K562 (cell line): ENCODE measurements around the gene LAMB1. TPM values are rescaled to one million over a fixed set of nuclear protein-coding genes. Genes with fewer than 3 reads are reported as not detected.

ENCODE experiments used
- ATAC-seq: fragments of 200-7000 bp; cut with Tn5 transposase; 3 replicates; pipeline ENCODE4 v1.9.1; 2020; ENCODE audit warnings: moderate library complexity
- BruUV-seq: library from RNA; stranded (reverse); fragments of 400-500 nt; replicated peaks from 2 replicates; lab custom pipeline; 2021; lab: Mats Ljungman, UMichigan
- CTCF ChIA-PET: fragments of 300-600 bp; formaldehyde crosslinking; extraction: SDS; loops from one replicate; lab custom pipeline; 2021; ENCODE audit warnings: low intra/inter-chr PET ratio; lab: Yijun Ruan, JAX
- POLR2A ChIA-PET: fragments of 300-600, 350-650 bp; sonication (Branson Sonifier 250); formaldehyde crosslinking; extraction: SDS; loops from one replicate; lab custom pipeline; 2021; ENCODE audit warnings: antibody characterized with exemption, inconsistent platforms; lab: Yijun Ruan, JAX
- DNase-seq, 4 experiments: peaks; one replicate each; pipeline versions ENCODE4 v3.0.0 to v3.0.0-alpha.2; 2011 to 2018; ENCODE audit warnings: low spot score in 3 of 4, mixed read lengths in 3 of 4; ENCODE audit errors: extremely low read depth in 1 of 4
- FAIRE-seq: peaks from 2 replicates; lab custom pipeline; 2011; peaks lifted over from hg19 to GRCh38; lab: Jason Lieb, UNC
- H2AFZ ChIP-seq: 2 replicates; pipeline ENCODE4 v1.6.0; 2011; ENCODE audit warnings: low read depth, low read length, control low read depth, inconsistent platforms
- H3K27ac ChIP-seq: fragments of 200-600 bp; 3 replicates; pipeline ENCODE4 v1.8.0; 2011; ENCODE audit warnings: low read depth, mild to moderate bottlenecking, control low read depth, inconsistent platforms, low read length, moderate library complexity, mixed read lengths; ENCODE audit errors: extremely low read depth
- H3K27me3 ChIP-seq, 2 experiments: fragments of 300-600 bp in 1 of 2; 2 replicates in 1 of 2; 3 replicates in 1 of 2; pipeline versions ENCODE4 v1.6.0 to v1.8.0; 2011; ENCODE audit warnings: inconsistent platforms in 2 of 2, low read length in 2 of 2, mild to moderate bottlenecking in 1 of 2, mixed read lengths in 1 of 2, moderate library complexity in 1 of 2; ENCODE audit not compliant: control insufficient read depth in 2 of 2, insufficient read depth in 2 of 2
- H3K36me3 ChIP-seq: fragments of 300-600 bp; 3 replicates; pipeline ENCODE4 v1.8.0; 2011; ENCODE audit warnings: mild to moderate bottlenecking, low read length, inconsistent platforms; ENCODE audit not compliant: control insufficient read depth, insufficient read depth
- H3K4me1 ChIP-seq, 2 experiments: fragments of 200-600 bp in 1 of 2; replicated peaks in 1 of 2; 2 replicates in 1 of 2; 3 replicates in 1 of 2; pipeline versions ENCODE4 v1.5.1 to v1.8.0; 2011; ENCODE audit warnings: inconsistent platforms in 2 of 2, low read length in 2 of 2, mild to moderate bottlenecking in 1 of 2, mixed read lengths in 1 of 2, moderate library complexity in 1 of 2; ENCODE audit not compliant: control insufficient read depth in 2 of 2, insufficient read depth in 2 of 2
- H3K4me2 ChIP-seq: 2 replicates; pipeline ENCODE4 v1.6.1; 2011; ENCODE audit warnings: low read length, control low read depth, inconsistent platforms, mixed read lengths; ENCODE audit not compliant: insufficient read depth
- H3K4me3 ChIP-seq: fragments of 200-600 bp; sonication (generic), shearing (Covaris generic); 2 replicates; pipeline ENCODE4 v1.5.1; 2016; ENCODE audit warnings: control low read depth, inconsistent platforms
- H3K79me2 ChIP-seq: fragments of 200-600 bp; 3 replicates; pipeline ENCODE4 v1.8.0; 2011; ENCODE audit warnings: low read length, inconsistent platforms; ENCODE audit not compliant: control insufficient read depth, insufficient read depth
- H3K9ac ChIP-seq, 2 experiments: 2 replicates each; pipeline versions ENCODE4 v1.6.0 to v1.6.1; 2011; ENCODE audit warnings: low read depth in 2 of 2, low read length in 2 of 2, control low read depth in 1 of 2, inconsistent platforms in 1 of 2, mild to moderate bottlenecking in 1 of 2, mixed read lengths in 1 of 2; ENCODE audit not compliant: insufficient read depth in 1 of 2
- H3K9me1 ChIP-seq: one replicate; pipeline ENCODE4 v1.6.0; 2011; ENCODE audit warnings: inconsistent platforms, mild to moderate bottlenecking, low read length, moderate library complexity; ENCODE audit not compliant: control insufficient read depth, insufficient read depth
- H3K9me3 ChIP-seq: replicated peaks from 2 replicates; pipeline ENCODE4 v1.5.1; 2011; ENCODE audit warnings: low read depth, low read length, inconsistent platforms; ENCODE audit not compliant: control insufficient read depth, insufficient read depth
- H4K20me1 ChIP-seq: replicated peaks from 2 replicates; pipeline ENCODE4 v1.6.1; 2011; ENCODE audit warnings: low read length, inconsistent platforms, mixed read lengths; ENCODE audit not compliant: control insufficient read depth, insufficient read depth
- ATF3 ChIP-seq, 2 experiments: fragments of 450-650 bp in 1 of 2; sonication (generic) in 1 of 2; formaldehyde crosslinking in 1 of 2; IDR thresholded peaks in 1 of 2; conservative IDR thresholded peaks in 1 of 2; 2 replicates each; pipeline versions ENCODE4 v1.6.1 to v1.8.1; 2016 to 2023; ENCODE audit warnings: mild to moderate bottlenecking in 2 of 2, moderate library complexity in 2 of 2, inconsistent platforms in 1 of 2, missing genetic modification reagents in 1 of 2
- C11orf30 ChIP-seq: fragments of 450-650 bp; IDR thresholded peaks from 2 replicates; pipeline ENCODE4 v1.6.1; 2016; ENCODE audit warnings: low read depth, mild to moderate bottlenecking
- MAFG ChIP-seq: fragments of 450-650 bp; conservative IDR thresholded peaks from 2 replicates; pipeline ENCODE4 v1.6.1; 2016; ENCODE audit warnings: missing genetic modification characterization, missing compliant biosample characterization
- STAG1 ChIP-seq: sonication (generic); formaldehyde crosslinking; IDR thresholded peaks from 2 replicates; pipeline ENCODE4 v1.5.0; 2020; ENCODE audit warnings: missing genetic modification reagents, borderline replicate concordance
- ZKSCAN1 ChIP-seq: fragments of 150-350 bp; IDR thresholded peaks from 2 replicates; pipeline ENCODE4 v1.6.1; 2016; ENCODE audit warnings: low read depth, low read length
- ZNF316 ChIP-seq: fragments of 450-650 bp; IDR thresholded peaks from 2 replicates; pipeline ENCODE4 v1.6.1; 2016
- WGBS: fragments of 100-300 bp; shearing (Covaris generic); methylation state at CpG from one replicate; pipeline ENCODE4 v1.1.6; 2016; ENCODE audit warnings: low coverage, mixed read lengths; ENCODE audit not compliant: insufficient coverage; ENCODE audit errors: missing lambda C conversion rate; 5-methylcytosine and 5-hydroxymethylcytosine counted together
- in situ Hi-C: fragments of 300-500 bp; cut with MboI; formaldehyde crosslinking; loops from 4 replicates; pipeline ENCODE4 v1.15.0; 2018; ENCODE audit warnings: inconsistent platforms, mixed read lengths
- intact Hi-C: fragments of 100-400 bp; cut with micrococcal nuclease; formaldehyde crosslinking; loops from 2 replicates; pipeline ENCODE4 v1.14.2; 2022
- polyA plus RNA-seq, 8 experiments: library from polyadenylated mRNA; depleted of rRNA in 4 of 8; stranded (reverse) in 5 of 8; unstranded in 3 of 8; fragments of >200 nt; fragmentation: Nextera tagmentation in 2 of 8; fragmentation: Illumina TruSeq in 1 of 8; extraction: Ambion mirVana in 2 of 8; extraction: Trizol in 1 of 8; gene quantifications; 2 replicates each; pipeline versions ENCODE4 v1.2.1 to v1.2.3, GENCODE V29; 2011 to 2014; ENCODE audit warnings: inconsistent platforms in 1 of 8, missing spikeins in 1 of 8
- total RNA-seq, 7 experiments: library from RNA; depleted of rRNA in 6 of 7; stranded (reverse); fragments of >200 nt in 6 of 7; fragmentation: Illumina TruSeq in 2 of 7; extraction: Trizol in 2 of 7; gene quantifications; 2 replicates each; pipeline versions ENCODE4 v1.2.1 to v1.2.3, GENCODE V29; 2011 to 2021; ENCODE audit warnings: low replicate concordance in 1 of 7

LAMB1 gene
- total and polyA plus RNA-seq, 9 of the 15 experiments (the other 6 are each of a cell fraction or from before 2014, with no cell fraction given): 6.0 to 17.7 (median 12.3) TPM

DNA sequence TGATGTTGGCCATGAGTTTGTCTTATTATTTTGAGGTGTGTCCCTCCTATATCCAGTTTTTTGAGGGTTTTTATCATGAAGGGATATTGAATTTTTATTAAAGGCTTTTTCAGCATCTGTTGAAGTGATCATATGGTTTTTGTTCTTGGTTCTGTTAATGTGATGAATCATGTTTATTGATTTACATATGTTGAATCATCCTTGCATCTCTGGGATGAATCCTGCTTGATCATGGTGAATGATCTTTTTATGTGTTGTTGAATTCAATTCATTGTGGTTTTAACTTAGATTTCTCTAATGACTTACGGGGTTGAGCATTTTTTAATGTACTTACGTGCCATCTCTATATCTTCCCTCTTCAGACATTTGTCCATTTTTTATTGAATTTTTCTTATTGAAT, 89.1 kb downstream of the LAMB1 start:
- ChIA-PET POLR2A (no interaction called here), CTCF (no interaction called here)
- H3K27me3 ChIP-seq: no peaks in the 10 kb centered on the region
- no peak overlapping the region for H3K4me3 ChIP-seq
- H3K9me1 ChIP-seq: no peaks in the 10 kb centered on the region
- WGBS: 98% methylated on average over 2 of the region's 2 CpGs
- no peak overlapping the region for H2AFZ ChIP-seq
- H3K4me1 ChIP-seq: no peaks in the 10 kb centered on the region
- no peak overlapping the region for H3K27ac ChIP-seq
- FAIRE-seq (no peak), ATAC-seq (no peak), DNase-seq (no peak)
- intact Hi-C loops (loop anchor here (10.0 kb wide), 1 partner anchor 61 kb away; no protein-coding TSS in a partner anchor), in situ Hi-C loops (no loop called here)
- no peaks in the 10 kb centered on the region for H3K9me3 ChIP-seq
- peaks cover 96% of the 10 kb centered on the region for H3K36me3 ChIP-seq
- H4K20me1 ChIP-seq: no peaks in the 10 kb centered on the region
- no peak overlapping the region for H3K4me2 ChIP-seq
- peaks cover 40% of the 10 kb centered on the region for H3K79me2 ChIP-seq
- no TSS peak for BruUV-seq
- H3K9ac ChIP-seq: no peak overlapping the region
- peak; percentile 79 for TF ChIP-seq ZNF316
- TF ChIP-seq ZKSCAN1: no peak
- peak; percentile 44; the same call in 1 of the 2 replicates for TF ChIP-seq ATF3 (IDR thresholded peaks at IDR 0.05)
- TF ChIP-seq ATF3 (CRISPR knock-in tag; conservative IDR thresholded peaks at IDR 0.05): no peak
- TF ChIP-seq STAG1: no peak
- TF ChIP-seq C11orf30: peak; percentile 63
- peak; percentile 57 for TF ChIP-seq MAFG
